ENCODE data around the gene PPP1R18. TPM values are rescaled to one million over a fixed set of nuclear protein-coding genes. Genes with fewer than 3 reads are reported as not detected.

Gene PPP1R18
- total and polyA plus RNA-seq, 2 experiments from 2014 or later = 11.3 to 12.0 TPM

DNA sequence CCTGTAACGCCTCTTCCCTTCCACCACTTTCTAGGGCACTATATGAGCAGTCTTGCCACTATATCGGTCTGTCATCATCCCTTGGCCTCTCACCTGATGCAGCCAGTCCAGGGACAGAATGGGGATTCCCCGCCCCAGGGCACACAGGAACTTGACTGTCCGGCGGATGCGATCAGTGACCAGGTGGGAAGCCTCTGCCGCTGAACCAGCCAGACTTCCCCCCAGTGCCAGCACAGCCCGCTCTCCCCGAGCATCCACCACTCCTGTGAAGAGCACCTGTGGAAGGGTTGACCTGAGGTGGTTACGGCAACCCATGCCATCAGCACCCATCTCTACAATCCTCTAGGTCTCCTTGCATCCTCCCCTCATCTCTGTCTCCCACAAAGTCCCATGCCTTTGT lies 16.6 kb upstream of the PPP1R18 start:
- Histone ChIP-seq H3K4me1 (ENCODE audit: insufficient read depth) (no peaks in the 10 kb centered on the region), H3K36me3 (replicated peaks; ENCODE audit: insufficient read depth, low read depth) (no peaks in the 10 kb centered on the region), H3K79me2 (no peaks in the 10 kb centered on the region), H3K4me3 (no peak overlapping the region), H3K4me2 (no peak overlapping the region), H3K9me2 (replicated peaks; ENCODE audit: insufficient read depth) (no peaks in the 10 kb centered on the region), H3K27ac (no peak overlapping the region), H3K9me3 (ENCODE audit: low read depth) (no peaks in the 10 kb centered on the region), H3K27me3 (no peaks in the 10 kb centered on the region), H4K20me1 (ENCODE audit: insufficient read depth, poor library complexity, severe bottlenecking) (no peaks in the 10 kb centered on the region), H2AFZ (no peak overlapping the region)
- 97% methylated on average over 10 of the region's 10 CpGs for WGBS (ENCODE audit: low lambda C conversion rate, missing lambda C conversion rate)
- DNase-seq (ENCODE audit: low spot score) = no peak
- TF ChIP-seq EZH2phosphoT487 (IDR thresholded peaks at IDR 0.05; ENCODE audit: low read depth, severe bottlenecking, unreplicated experiment) (no peak), EZH2 (IDR thresholded peaks at IDR 0.05; ENCODE audit: borderline replicate concordance) (no peak)
- TF ChIP-seq, protein P1, sequence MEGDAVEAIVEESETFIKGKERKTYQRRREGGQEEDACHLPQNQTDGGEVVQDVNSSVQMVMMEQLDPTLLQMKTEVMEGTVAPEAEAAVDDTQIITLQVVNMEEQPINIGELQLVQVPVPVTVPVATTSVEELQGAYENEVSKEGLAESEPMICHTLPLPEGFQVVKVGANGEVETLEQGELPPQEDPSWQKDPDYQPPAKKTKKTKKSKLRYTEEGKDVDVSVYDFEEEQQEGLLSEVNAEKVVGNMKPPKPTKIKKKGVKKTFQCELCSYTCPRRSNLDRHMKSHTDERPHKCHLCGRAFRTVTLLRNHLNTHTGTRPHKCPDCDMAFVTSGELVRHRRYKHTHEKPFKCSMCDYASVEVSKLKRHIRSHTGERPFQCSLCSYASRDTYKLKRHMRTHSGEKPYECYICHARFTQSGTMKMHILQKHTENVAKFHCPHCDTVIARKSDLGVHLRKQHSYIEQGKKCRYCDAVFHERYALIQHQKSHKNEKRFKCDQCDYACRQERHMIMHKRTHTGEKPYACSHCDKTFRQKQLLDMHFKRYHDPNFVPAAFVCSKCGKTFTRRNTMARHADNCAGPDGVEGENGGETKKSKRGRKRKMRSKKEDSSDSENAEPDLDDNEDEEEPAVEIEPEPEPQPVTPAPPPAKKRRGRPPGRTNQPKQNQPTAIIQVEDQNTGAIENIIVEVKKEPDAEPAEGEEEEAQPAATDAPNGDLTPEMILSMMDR (IDR thresholded peaks at IDR 0.05; ENCODE audit: poor library complexity) = no peak

DNA sequence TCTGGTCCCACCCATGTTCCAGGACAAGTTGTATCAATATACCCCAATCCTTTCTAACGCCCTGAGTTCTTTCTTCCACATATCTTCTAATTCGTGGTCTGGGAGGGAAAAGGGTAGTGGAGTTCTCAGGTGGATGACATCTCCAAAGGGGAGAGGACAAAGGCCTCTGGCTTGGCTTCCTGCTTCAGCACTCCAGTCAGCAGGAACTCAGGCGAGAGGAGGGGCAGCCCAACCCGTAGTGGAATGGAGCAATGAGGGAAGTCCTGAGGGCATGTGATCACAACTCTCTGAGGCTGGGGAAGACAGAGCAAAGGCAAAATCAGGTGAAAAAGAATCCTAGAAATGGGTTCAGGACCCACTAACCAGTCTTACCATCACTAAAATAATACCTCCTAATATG lies 13.9 kb upstream of the PPP1R18 start:
- Histone ChIP-seq H3K27ac (no peak overlapping the region), H3K9me3 (ENCODE audit: low read depth) (no peaks in the 10 kb centered on the region), H3K27me3 (no peaks in the 10 kb centered on the region), H3K4me2 (no peak overlapping the region), H3K9me2 (replicated peaks; ENCODE audit: insufficient read depth) (no peaks in the 10 kb centered on the region), H2AFZ (no peak overlapping the region), H3K36me3 (replicated peaks; ENCODE audit: insufficient read depth, low read depth) (no peaks in the 10 kb centered on the region), H4K20me1 (ENCODE audit: insufficient read depth, poor library complexity, severe bottlenecking) (no peaks in the 10 kb centered on the region), H3K79me2 (no peaks in the 10 kb centered on the region), H3K4me3 (no peak overlapping the region), H3K4me1 (ENCODE audit: insufficient read depth) (peaks cover 4% of the 10 kb centered on the region)
- WGBS (ENCODE audit: low lambda C conversion rate, missing lambda C conversion rate) = 90% methylated on average over 4 of the region's 4 CpGs
- no peak for DNase-seq (ENCODE audit: low spot score)
- no peak for TF ChIP-seq EZH2phosphoT487 (IDR thresholded peaks at IDR 0.05; ENCODE audit: low read depth, severe bottlenecking, unreplicated experiment)
- TF ChIP-seq EZH2 (IDR thresholded peaks at IDR 0.05; ENCODE audit: borderline replicate concordance) = no peak
- TF ChIP-seq, protein P1 (IDR thresholded peaks at IDR 0.05; ENCODE audit: poor library complexity) = no peak

DNA sequence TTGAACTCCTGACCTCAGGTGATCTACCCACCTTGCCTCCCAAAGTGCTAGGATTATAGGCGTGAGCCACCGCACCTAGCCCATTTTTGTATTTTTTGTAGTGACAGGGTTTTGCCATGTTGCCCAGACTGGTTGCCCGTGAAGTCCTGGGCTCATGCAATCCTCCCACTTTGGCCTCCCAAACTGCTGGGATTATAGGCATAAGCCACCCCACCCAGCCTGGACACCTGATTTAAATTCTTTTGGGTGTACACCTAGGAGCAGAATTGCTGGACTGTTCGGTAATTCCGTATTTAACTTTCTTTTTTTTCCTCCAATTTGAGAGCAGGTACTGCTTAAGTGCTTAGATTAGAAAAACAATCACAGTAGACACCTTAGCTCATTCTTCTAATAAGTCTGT lies 10.0 kb upstream of the PPP1R18 start:
- no peaks in the 10 kb centered on the region for H3K36me3 ChIP-seq (replicated peaks; ENCODE audit: insufficient read depth, low read depth)
- H3K9me2 ChIP-seq (replicated peaks; ENCODE audit: insufficient read depth) = no peaks in the 10 kb centered on the region
- H3K27me3 ChIP-seq = no peaks in the 10 kb centered on the region
- H4K20me1 ChIP-seq (ENCODE audit: insufficient read depth, poor library complexity, severe bottlenecking) = no peaks in the 10 kb centered on the region
- no peak overlapping the region for H2AFZ ChIP-seq
- TF ChIP-seq, protein P1 (IDR thresholded peaks at IDR 0.05; ENCODE audit: poor library complexity) = no peak
- TF ChIP-seq EZH2phosphoT487 (IDR thresholded peaks at IDR 0.05; ENCODE audit: low read depth, severe bottlenecking, unreplicated experiment) (no peak), EZH2 (IDR thresholded peaks at IDR 0.05; ENCODE audit: borderline replicate concordance) (no peak)
- no peak for DNase-seq (ENCODE audit: low spot score)
- no peaks in the 10 kb centered on the region for H3K9me3 ChIP-seq (ENCODE audit: low read depth)
- H3K4me1 ChIP-seq (ENCODE audit: insufficient read depth) = peaks cover 4% of the 10 kb centered on the region
- WGBS (ENCODE audit: low lambda C conversion rate, missing lambda C conversion rate) = 95% methylated on average over 5 of the region's 5 CpGs
- H3K27ac ChIP-seq = no peak overlapping the region
- no peak overlapping the region for H3K4me3 ChIP-seq
- H3K79me2 ChIP-seq = no peaks in the 10 kb centered on the region
- no peak overlapping the region for H3K4me2 ChIP-seq

Measured in hepatocyte (in vitro differentiated cells).